ENCODE data around the gene TUB. TPM values are rescaled to one million over a fixed set of nuclear protein-coding genes. Genes with fewer than 3 reads are reported as not detected.

The TUB gene
- total RNA-seq, 1 donor from 2014 or later = 3.3 TPM

- no peaks in the 10 kb centered on the region for H3K36me3 ChIP-seq (ENCODE audit: control insufficient read depth, insufficient read depth, low read length)
- H3K4me3 ChIP-seq (ENCODE audit: low read depth, low read length) = no peak overlapping the region
- H3K27me3 ChIP-seq (ENCODE audit: control insufficient read depth, insufficient read depth, low read length) = peaks cover 17% of the 10 kb centered on the region
- TF ChIP-seq CTCF (IDR thresholded peaks at IDR 0.05; ENCODE audit: insufficient read depth, low read length, poor library complexity, severe bottlenecking) = peak; percentile 24
- DNase-seq (ENCODE audit: low read depth) = no peak
Measured at GRCh38 chr11:8087185-8087584, 6.2 kb downstream of the TUB start.

- Histone ChIP-seq H3K36me3 (ENCODE audit: control insufficient read depth, insufficient read depth, low read length) (no peaks in the 10 kb centered on the region), H3K4me3 (ENCODE audit: low read depth, low read length) (no peak overlapping the region), H3K27me3 (ENCODE audit: control insufficient read depth, insufficient read depth, low read length) (peaks cover 11% of the 10 kb centered on the region)
- DNase-seq (ENCODE audit: low read depth) = no peak
- TF ChIP-seq CTCF (IDR thresholded peaks at IDR 0.05; ENCODE audit: insufficient read depth, low read length, poor library complexity, severe bottlenecking) = no peak
Measured at GRCh38 chr11:8087756-8088155, 6.7 kb downstream of the TUB start.

GRCh38 chr11:8089791-8090510, 8.9 kb downstream of the TUB start:
- no peaks in the 10 kb centered on the region for H3K36me3 ChIP-seq (ENCODE audit: control insufficient read depth, insufficient read depth, low read length)
- TF ChIP-seq CTCF (IDR thresholded peaks at IDR 0.05; ENCODE audit: insufficient read depth, low read length, poor library complexity, severe bottlenecking) = no peak
- H3K27me3 ChIP-seq (ENCODE audit: control insufficient read depth, insufficient read depth, low read length) = peaks cover 8% of the 10 kb centered on the region
- no peak overlapping the region for H3K4me3 ChIP-seq (ENCODE audit: low read depth, low read length)
- DNase-seq (ENCODE audit: low read depth) = no peak

- peak; percentile 66 for TF ChIP-seq CTCF (IDR thresholded peaks at IDR 0.05; ENCODE audit: insufficient read depth, low read length, poor library complexity, severe bottlenecking)
- H3K4me3 ChIP-seq (ENCODE audit: low read depth, low read length) = no peak overlapping the region
- H3K36me3 ChIP-seq (ENCODE audit: control insufficient read depth, insufficient read depth, low read length) = no peaks in the 10 kb centered on the region
- no peak for DNase-seq (ENCODE audit: low read depth)
- peaks cover 3% of the 10 kb centered on the region for H3K27me3 ChIP-seq (ENCODE audit: control insufficient read depth, insufficient read depth, low read length)
Measured at GRCh38 chr11:8090756-8091155, 9.7 kb downstream of the TUB start.

GRCh38 chr11:8091721-8092120, 10.7 kb downstream of the TUB start:
- H3K4me3 ChIP-seq (ENCODE audit: low read depth, low read length) = no peak overlapping the region
- no peaks in the 10 kb centered on the region for H3K27me3 ChIP-seq (ENCODE audit: control insufficient read depth, insufficient read depth, low read length)
- DNase-seq (ENCODE audit: low read depth) = no peak
- no peak for TF ChIP-seq CTCF (IDR thresholded peaks at IDR 0.05; ENCODE audit: insufficient read depth, low read length, poor library complexity, severe bottlenecking)
- no peaks in the 10 kb centered on the region for H3K36me3 ChIP-seq (ENCODE audit: control insufficient read depth, insufficient read depth, low read length)

Measured in kidney epithelial cell (primary cell).